Chondrocyte (in vitro differentiated cells): ENCODE results near the gene ORAI1. TPM values are rescaled to one million over a fixed set of nuclear protein-coding genes. Genes with fewer than 3 reads are reported as not detected.
"Not testable (repeated sequence)": the region's sequence is repeated elsewhere in the genome, so short reads cannot be mapped to it uniquely, and the experiment has no call there.

Experiments used
- DNase-seq: peaks from one replicate; pipeline ENCODE4 v3.0.0; 2021; ENCODE audit warnings: mixed read lengths, low spot score
- H3K27ac Mint-ChIP-seq: one replicate; pipeline ENCODE4 v1.8.0; 2021; ENCODE audit warnings: mild to moderate bottlenecking, moderate library complexity, mixed read lengths; ENCODE audit not compliant: unreplicated experiment
- H3K27me3 Mint-ChIP-seq: 2 replicates; pipeline ENCODE4 v1.8.0; 2021; ENCODE audit warnings: low read depth, mixed read lengths
- H3K36me3 Mint-ChIP-seq: 2 replicates; pipeline ENCODE4 v1.8.0; 2021; ENCODE audit warnings: low read depth, mixed read lengths
- H3K4me1 Mint-ChIP-seq: 2 replicates; pipeline ENCODE4 v1.8.0; 2021; ENCODE audit warnings: low read depth, mild to moderate bottlenecking, mixed read lengths
- H3K4me3 Mint-ChIP-seq: one replicate; pipeline ENCODE4 v1.8.0; 2021; ENCODE audit warnings: mild to moderate bottlenecking, moderate library complexity, mixed read lengths; ENCODE audit not compliant: unreplicated experiment
- H3K9me3 Mint-ChIP-seq: 2 replicates; pipeline ENCODE4 v1.8.0; 2021; ENCODE audit warnings: low read depth, mixed read lengths
- total RNA-seq: library from RNA; stranded (reverse); gene quantifications from 3 replicates; pipeline ENCODE4 v1.2.1, GENCODE V29; 2021
- TF ChIP-seq, protein P1 (sequence below): fragments of 200-600 bp; sonication (generic); IDR thresholded peaks from 2 replicates; pipeline ENCODE4 v1.5.0; 2021; ENCODE audit warnings: antibody characterized with exemption, mild to moderate bottlenecking, moderate library complexity

ORAI1 gene
- total RNA-seq, 1 donor from 2014 or later = 8.9 TPM

DNA sequence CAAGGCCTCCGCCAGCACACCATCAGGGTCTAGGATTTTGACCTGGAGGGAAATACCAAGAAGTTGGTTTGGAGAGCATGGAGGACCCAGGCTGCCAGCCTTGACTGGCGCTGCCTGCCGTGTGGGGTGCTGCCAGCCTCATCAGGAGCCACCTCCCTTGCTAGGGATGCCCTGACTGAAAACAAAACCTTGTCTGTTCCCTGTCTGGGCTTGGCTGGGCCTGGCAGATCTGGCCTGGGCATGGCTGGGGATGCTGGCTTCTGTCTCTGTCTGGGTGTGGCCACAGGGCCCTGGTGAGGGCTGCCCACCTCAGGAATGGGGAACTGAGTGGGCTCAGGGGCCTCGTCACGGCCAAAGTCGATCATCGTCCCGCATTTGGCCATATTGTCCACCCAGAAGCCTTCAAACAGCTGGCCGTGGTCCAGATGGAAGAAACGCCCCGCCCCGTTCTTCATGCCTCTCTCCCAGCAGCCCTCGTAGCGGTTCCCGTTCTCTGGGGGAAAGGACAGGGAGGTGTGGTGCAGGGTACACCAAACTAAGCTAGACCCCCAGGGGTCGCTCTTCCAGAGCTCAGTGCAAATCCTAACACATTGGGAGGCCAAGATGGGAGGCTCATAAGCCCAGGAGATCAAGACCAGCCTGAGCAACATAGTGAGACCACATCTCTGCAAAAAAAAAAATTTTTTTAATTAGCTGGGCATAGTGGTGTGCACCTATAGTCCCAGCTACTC is 26.6 kb downstream of the ORAI1 start:
- H3K36me3 Mint-ChIP-seq = no peaks in the 10 kb centered on the region
- no peak overlapping the region for H3K27ac Mint-ChIP-seq
- no peak for DNase-seq
- no peaks in the 10 kb centered on the region for H3K4me1 Mint-ChIP-seq
- TF ChIP-seq, protein P1, sequence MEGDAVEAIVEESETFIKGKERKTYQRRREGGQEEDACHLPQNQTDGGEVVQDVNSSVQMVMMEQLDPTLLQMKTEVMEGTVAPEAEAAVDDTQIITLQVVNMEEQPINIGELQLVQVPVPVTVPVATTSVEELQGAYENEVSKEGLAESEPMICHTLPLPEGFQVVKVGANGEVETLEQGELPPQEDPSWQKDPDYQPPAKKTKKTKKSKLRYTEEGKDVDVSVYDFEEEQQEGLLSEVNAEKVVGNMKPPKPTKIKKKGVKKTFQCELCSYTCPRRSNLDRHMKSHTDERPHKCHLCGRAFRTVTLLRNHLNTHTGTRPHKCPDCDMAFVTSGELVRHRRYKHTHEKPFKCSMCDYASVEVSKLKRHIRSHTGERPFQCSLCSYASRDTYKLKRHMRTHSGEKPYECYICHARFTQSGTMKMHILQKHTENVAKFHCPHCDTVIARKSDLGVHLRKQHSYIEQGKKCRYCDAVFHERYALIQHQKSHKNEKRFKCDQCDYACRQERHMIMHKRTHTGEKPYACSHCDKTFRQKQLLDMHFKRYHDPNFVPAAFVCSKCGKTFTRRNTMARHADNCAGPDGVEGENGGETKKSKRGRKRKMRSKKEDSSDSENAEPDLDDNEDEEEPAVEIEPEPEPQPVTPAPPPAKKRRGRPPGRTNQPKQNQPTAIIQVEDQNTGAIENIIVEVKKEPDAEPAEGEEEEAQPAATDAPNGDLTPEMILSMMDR = no peak
- H3K27me3 Mint-ChIP-seq = no peaks in the 10 kb centered on the region
- no peaks in the 10 kb centered on the region for H3K9me3 Mint-ChIP-seq
- no peak overlapping the region for H3K4me3 Mint-ChIP-seq

DNA sequence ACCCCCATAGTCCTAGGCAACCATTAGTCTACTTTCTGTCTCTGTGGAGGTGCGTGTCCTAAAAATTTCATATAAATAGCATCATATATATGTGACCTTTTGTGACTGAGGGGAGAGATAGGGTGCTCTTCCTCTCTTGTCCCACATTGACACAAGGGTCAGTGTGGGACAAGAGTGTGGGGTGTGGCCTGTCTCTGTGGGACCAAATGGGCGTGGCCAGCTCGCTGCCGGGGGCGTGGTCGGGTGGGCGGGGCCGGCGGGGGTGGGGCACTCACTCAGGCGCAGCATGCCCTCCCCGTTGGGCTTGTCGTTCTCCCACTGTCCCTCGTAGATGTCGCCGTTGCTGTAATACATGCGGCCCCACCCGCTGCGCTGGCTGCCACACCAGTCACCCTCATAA is 27.7 kb downstream of the ORAI1 start:
- Mint-ChIP-seq H3K4me3 (no peak overlapping the region), H3K27me3 (no peaks in the 10 kb centered on the region), H3K27ac (no peak overlapping the region), H3K36me3 (no peaks in the 10 kb centered on the region), H3K9me3 (no peaks in the 10 kb centered on the region), H3K4me1 (peaks cover 2% of the 10 kb centered on the region)
- TF ChIP-seq, protein P1 = no peak
- no peak for DNase-seq

DNA sequence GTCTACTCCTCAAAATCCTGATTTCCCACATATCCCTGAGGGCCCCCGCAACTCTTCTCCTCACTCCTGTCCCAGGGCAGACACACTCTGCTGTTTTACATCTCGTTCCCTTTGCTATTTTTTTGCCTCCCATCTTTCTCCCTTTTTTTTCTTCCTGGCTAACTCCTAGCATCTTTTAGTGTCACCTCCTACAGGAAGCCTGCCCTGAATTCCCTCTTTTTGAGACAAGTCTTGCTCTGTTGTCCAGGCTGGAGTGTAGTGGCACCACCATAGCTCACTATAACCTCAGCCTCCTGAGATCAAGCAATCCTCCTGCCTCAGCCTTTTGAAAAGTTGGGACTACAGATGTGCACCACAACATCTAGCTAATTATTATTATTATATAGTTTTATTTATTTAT is 29.8 kb downstream of the ORAI1 start:
- no peaks in the 10 kb centered on the region for H3K36me3 Mint-ChIP-seq
- H3K4me1 Mint-ChIP-seq = peaks cover 5% of the 10 kb centered on the region
- no peak for DNase-seq
- no peaks in the 10 kb centered on the region for H3K27me3 Mint-ChIP-seq
- TF ChIP-seq, protein P1 = no peak
- no peak overlapping the region for H3K27ac Mint-ChIP-seq
- H3K9me3 Mint-ChIP-seq = no peaks in the 10 kb centered on the region
- H3K4me3 Mint-ChIP-seq = no peak overlapping the region

DNA sequence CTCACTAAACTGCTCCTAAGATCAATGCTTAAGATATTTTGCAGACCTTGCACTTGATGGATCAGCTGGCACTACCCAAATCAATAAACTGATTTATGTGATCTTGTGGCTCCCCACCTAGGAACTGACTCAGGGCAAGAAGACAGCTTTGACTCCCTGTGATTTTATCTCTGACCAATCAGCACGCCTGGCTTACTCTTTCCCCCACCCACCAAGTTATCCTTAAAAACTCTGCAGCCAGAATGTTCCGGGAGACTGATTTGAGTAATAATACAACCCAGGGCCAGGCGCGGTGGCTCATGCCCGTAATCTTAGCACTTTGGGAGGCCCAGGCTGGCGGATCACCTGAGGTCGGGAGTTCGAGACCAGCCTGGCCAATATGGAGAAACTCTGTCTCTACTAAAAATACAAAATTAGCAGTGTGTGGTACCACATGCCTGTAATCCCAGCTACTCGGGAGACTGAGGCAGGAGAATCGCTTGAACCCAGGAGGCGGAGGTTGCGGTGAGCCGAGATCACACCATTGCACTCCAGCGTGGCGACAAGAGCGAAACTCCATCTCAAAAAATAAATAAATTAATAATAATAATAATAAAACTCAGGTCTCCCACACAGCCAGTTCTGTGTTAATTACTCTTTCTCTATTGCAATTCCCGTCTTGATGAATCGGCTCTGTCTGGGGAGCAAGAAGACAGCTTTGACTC is 31.1 kb downstream of the ORAI1 start:
- Mint-ChIP-seq H3K27ac (no peak overlapping the region), H3K36me3 (no peaks in the 10 kb centered on the region), H3K4me3 (no peak overlapping the region), H3K9me3 (no peaks in the 10 kb centered on the region), H3K27me3 (no peaks in the 10 kb centered on the region), H3K4me1 (peaks cover 5% of the 10 kb centered on the region)
- DNase-seq = no peak
- TF ChIP-seq, protein P1 = no peak

DNA sequence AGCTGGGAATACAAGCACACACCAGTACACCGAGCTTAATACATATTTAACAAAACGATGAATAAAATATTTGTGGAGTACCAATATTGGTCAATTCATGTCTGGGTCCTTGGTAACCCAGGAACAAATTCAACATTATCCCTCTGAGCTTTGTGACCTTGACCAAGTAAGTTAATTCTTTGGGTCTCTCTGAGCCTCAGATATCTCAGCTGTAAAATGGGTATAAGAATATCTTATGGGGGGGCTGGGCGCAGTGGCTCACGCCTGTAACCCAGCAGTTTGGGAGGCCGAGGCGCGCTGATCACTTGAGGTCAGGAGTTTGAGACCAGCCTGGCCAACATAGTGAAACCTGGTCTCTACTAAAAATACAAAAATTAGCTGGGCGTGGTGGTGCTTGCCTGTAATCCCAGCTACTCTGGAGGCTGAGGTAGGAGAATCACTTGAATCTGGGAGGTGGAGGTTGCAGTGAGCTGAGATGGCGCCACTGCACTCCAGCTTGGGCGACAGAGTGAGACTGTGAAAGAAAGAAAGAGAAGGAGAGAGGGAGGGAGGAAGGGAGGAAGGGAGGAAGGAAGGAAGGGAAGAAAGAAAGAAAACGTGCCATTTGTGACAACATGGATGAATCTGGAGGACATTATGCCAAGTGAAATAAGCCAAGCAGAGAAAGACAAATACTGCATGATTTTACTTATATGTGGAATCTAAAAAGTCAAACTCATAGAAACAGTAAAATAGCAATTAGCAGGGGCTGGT is 35.2 kb downstream of the ORAI1 start:
- H3K9me3 Mint-ChIP-seq, DNase-seq, H3K4me3 Mint-ChIP-seq: not testable (repeated sequence)

More for the DNA sequence above, 35.2 kb downstream of the ORAI1 start:
- H3K27ac Mint-ChIP-seq, H3K27me3 Mint-ChIP-seq, H3K36me3 Mint-ChIP-seq, H3K4me1 Mint-ChIP-seq: not testable (repeated sequence)
